Measurements from ENCODE around the gene LITAF. TPM values are rescaled to one million over a fixed set of nuclear protein-coding genes. Genes with fewer than 3 reads are reported as not detected.

The LITAF gene
- polyA plus RNA-seq, 1 donor from 2014 or later, result 0.31 TPM

DNA sequence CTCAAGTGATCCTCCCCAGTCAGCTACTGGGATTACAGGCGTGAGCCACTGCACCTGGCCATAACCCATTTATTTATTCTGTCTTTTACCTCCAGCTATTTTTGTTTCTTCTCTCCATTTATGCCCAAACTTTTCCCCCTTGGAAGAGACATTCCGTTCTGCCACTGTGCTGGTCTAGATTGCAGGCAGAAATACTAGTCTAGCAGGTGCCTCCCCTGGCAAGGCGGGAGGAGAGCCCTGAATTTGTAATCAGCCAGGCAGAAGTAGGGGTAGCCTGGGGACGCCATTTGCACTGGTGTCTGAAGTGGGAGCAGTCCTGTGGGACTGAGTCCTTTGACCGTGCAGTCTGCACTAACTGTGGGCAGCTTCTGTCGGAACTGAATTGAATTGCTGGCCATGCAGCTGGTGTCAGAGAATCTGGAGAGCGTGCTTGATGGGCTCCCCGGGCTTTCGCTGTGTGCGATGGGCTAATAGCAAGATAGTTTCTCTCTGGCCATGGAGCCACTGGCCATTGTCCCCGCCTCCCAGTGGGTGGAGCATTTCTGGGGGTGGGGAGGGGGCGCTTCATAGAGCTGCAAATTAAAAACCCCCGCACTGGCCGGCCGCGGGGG lies 31.5 kb upstream of the LITAF start:
- Histone ChIP-seq H3K4me3 (ENCODE audit: low read length) (no peak overlapping the region), H4K20me1 (ENCODE audit: insufficient read depth) (no peaks in the 10 kb centered on the region), H3K4me2 (ENCODE audit: low read length) (no peak overlapping the region), H3K79me2 (replicated peaks; ENCODE audit: insufficient read depth, low read length) (no peaks in the 10 kb centered on the region), H3K27me3 (ENCODE audit: insufficient read depth, low read depth, low read length) (no peaks in the 10 kb centered on the region), H3K36me3 (ENCODE audit: insufficient read depth, low read length) (no peaks in the 10 kb centered on the region), H3K9me2 (ENCODE audit: insufficient read depth, low read length) (no peaks in the 10 kb centered on the region), H3K27ac (ENCODE audit: low read length) (no peak overlapping the region), H3F3A (ENCODE audit: insufficient read depth, low read length, poor library complexity, severe bottlenecking) (no peaks in the 10 kb centered on the region), H3K9me3 (ENCODE audit: low read length) (no peaks in the 10 kb centered on the region), H3K9ac (ENCODE audit: low read length) (no peak overlapping the region), H2AFZ (ENCODE audit: low read depth, low read length) (no peak overlapping the region)
- TF ChIP-seq TAF1 (IDR thresholded peaks at IDR 0.05; ENCODE audit: low read depth), result no peak
- TF ChIP-seq, protein P1, sequence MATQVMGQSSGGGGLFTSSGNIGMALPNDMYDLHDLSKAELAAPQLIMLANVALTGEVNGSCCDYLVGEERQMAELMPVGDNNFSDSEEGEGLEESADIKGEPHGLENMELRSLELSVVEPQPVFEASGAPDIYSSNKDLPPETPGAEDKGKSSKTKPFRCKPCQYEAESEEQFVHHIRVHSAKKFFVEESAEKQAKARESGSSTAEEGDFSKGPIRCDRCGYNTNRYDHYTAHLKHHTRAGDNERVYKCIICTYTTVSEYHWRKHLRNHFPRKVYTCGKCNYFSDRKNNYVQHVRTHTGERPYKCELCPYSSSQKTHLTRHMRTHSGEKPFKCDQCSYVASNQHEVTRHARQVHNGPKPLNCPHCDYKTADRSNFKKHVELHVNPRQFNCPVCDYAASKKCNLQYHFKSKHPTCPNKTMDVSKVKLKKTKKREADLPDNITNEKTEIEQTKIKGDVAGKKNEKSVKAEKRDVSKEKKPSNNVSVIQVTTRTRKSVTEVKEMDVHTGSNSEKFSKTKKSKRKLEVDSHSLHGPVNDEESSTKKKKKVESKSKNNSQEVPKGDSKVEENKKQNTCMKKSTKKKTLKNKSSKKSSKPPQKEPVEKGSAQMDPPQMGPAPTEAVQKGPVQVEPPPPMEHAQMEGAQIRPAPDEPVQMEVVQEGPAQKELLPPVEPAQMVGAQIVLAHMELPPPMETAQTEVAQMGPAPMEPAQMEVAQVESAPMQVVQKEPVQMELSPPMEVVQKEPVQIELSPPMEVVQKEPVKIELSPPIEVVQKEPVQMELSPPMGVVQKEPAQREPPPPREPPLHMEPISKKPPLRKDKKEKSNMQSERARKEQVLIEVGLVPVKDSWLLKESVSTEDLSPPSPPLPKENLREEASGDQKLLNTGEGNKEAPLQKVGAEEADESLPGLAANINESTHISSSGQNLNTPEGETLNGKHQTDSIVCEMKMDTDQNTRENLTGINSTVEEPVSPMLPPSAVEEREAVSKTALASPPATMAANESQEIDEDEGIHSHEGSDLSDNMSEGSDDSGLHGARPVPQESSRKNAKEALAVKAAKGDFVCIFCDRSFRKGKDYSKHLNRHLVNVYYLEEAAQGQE (IDR thresholded peaks at IDR 0.05; ENCODE audit: borderline replicate concordance), result no peak

DNA sequence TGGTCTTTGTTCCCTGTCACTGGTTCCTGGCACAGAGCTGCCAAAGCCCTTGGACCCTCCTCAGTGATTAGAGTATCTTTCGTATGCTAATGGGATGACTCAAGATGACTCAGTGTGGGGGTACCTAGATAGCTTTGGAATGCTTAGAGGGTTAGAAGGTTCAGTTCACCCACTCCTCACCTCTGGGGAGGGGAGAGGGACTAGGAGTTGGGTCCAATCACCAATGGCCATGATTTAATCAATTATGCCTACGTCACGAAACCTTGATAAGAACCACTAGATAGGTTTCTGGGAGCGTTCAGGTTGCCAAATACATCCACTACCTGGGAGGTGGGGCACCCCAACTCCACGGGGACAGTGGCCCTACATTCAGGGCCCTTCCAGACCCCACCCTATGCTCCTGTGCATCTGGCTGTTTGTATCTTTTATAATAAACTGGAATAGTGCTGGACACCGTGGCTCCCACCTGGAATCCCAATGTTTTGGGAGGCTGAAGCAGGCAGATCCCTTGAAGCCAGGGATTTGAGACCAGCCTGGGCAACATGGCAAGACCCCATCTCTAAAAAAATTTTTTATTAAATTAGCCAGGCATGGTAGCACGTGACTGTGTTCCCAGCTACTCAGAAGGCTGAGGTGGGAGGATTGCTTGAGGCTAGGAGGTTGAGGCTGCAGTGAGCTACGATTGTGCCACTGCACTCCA lies 29.2 kb upstream of the LITAF start:
- Histone ChIP-seq H3K36me3 (ENCODE audit: insufficient read depth, low read length) (no peaks in the 10 kb centered on the region), H3K9me3 (ENCODE audit: low read length) (no peaks in the 10 kb centered on the region), H2AFZ (ENCODE audit: low read depth, low read length) (no peak overlapping the region), H3K4me2 (ENCODE audit: low read length) (no peak overlapping the region), H3K9me2 (ENCODE audit: insufficient read depth, low read length) (no peaks in the 10 kb centered on the region), H3K27me3 (ENCODE audit: insufficient read depth, low read depth, low read length) (no peaks in the 10 kb centered on the region), H3K79me2 (replicated peaks; ENCODE audit: insufficient read depth, low read length) (no peaks in the 10 kb centered on the region), H3K4me3 (ENCODE audit: low read length) (no peak overlapping the region), H4K20me1 (ENCODE audit: insufficient read depth) (no peaks in the 10 kb centered on the region), H3K9ac (ENCODE audit: low read length) (no peak overlapping the region), H3F3A (ENCODE audit: insufficient read depth, low read length, poor library complexity, severe bottlenecking) (no peaks in the 10 kb centered on the region), H3K27ac (ENCODE audit: low read length) (no peak overlapping the region)
- TF ChIP-seq EP300 (conservative IDR thresholded peaks at IDR 0.05; ENCODE audit: poor library complexity, severe bottlenecking) (no peak), SMC3 (conservative IDR thresholded peaks at IDR 0.05; ENCODE audit: poor library complexity) (no peak), MXI1 (conservative IDR thresholded peaks at IDR 0.05; ENCODE audit: poor library complexity, severe bottlenecking) (no peak), TAF1 (IDR thresholded peaks at IDR 0.05; ENCODE audit: low read depth) (no peak)
- TF ChIP-seq, protein P1 (IDR thresholded peaks at IDR 0.05; ENCODE audit: borderline replicate concordance), result no peak
